ENCODE measurements around the gene UNC119B.

GRCh38 chr12:120725659-120726509 is 15.6 kb downstream of the UNC119B start, which contains the start of gene ACADS:
- TF ChIP-seq, protein P1, sequence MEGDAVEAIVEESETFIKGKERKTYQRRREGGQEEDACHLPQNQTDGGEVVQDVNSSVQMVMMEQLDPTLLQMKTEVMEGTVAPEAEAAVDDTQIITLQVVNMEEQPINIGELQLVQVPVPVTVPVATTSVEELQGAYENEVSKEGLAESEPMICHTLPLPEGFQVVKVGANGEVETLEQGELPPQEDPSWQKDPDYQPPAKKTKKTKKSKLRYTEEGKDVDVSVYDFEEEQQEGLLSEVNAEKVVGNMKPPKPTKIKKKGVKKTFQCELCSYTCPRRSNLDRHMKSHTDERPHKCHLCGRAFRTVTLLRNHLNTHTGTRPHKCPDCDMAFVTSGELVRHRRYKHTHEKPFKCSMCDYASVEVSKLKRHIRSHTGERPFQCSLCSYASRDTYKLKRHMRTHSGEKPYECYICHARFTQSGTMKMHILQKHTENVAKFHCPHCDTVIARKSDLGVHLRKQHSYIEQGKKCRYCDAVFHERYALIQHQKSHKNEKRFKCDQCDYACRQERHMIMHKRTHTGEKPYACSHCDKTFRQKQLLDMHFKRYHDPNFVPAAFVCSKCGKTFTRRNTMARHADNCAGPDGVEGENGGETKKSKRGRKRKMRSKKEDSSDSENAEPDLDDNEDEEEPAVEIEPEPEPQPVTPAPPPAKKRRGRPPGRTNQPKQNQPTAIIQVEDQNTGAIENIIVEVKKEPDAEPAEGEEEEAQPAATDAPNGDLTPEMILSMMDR (IDR thresholded peaks at IDR 0.05) = peak in 3 of 6 experiments; percentile 13 to 37 (median 21)
- TF ChIP-seq POLR2A (IDR thresholded peaks at IDR 0.05) (peak; percentile 35 to 76 (median 55)), POLR2AphosphoS5 (IDR thresholded peaks at IDR 0.05) (peak; percentile 45 to 67)

Data from upper lobe of left lung (tissue), 4 donors.